HCT116 (cell line): Measurements from ENCODE around the gene FLYWCH1. TPM values are rescaled to one million over a fixed set of nuclear protein-coding genes. Genes with fewer than 3 reads are reported as not detected.
A peak's percentile ranks its signal among the peaks of the same experiment; 100 is the strongest.

Experiments
- ATAC-seq: fragments of 200-7000 bp; cut with Tn5 transposase; 2 replicates; pipeline ENCODE4 v1.9.1; 2020; ENCODE audit warnings: mild to moderate bottlenecking, moderate library complexity
- BruUV-seq: library from RNA; stranded (reverse); fragments of 400-500 nt; replicated peaks from 2 replicates; lab custom pipeline; 2021; lab: Mats Ljungman, UMichigan
- CTCF ChIA-PET: fragments of 300-600 bp; sonication (Branson Sonifier 250); formaldehyde crosslinking; loops from one replicate; lab custom pipeline; 2021; ENCODE audit warnings: antibody characterized with exemption; lab: Charles Lee
- POLR2A ChIA-PET: fragments of 300-600, 350-600 bp; sonication (Branson Sonifier 250); formaldehyde crosslinking; loops from one replicate; lab custom pipeline; 2021; ENCODE audit warnings: antibody characterized with exemption; lab: Charles Lee
- RAD21 ChIA-PET, 2 experiments: fragments of 300-600 bp; sonication (Branson Sonifier 250); formaldehyde crosslinking; loops; one replicate each; lab custom pipeline; 2023; ENCODE audit warnings: low total read pairs in 2 of 2; ENCODE audit not compliant: uncharacterized antibody in 2 of 2, unreplicated experiment in 2 of 2, low non-redundant PET in 1 of 2; lab: Charles Lee
- DNase-seq: peaks from one replicate; pipeline ENCODE4 v3.0.0-alpha.2; 2010; ENCODE audit warnings: low read depth, low spot score
- H2AFZ ChIP-seq: fragments of 200-600 bp; shearing (Covaris generic), sonication (generic); 2 replicates; pipeline ENCODE4 v1.6.1; 2017; ENCODE audit warnings: low read depth, mixed run types, mixed read lengths, antibody characterized with exemption, low read length; ENCODE audit not compliant: poor library complexity, severe bottlenecking
- H3K27ac ChIP-seq: 2 replicates; pipeline ENCODE4 v1.5.1; 2012; ENCODE audit warnings: low read depth, low read length
- H3K27me3 ChIP-seq: fragments of 200-600 bp; sonication (generic); 2 replicates; pipeline ENCODE4 v1.6.1; 2016; ENCODE audit warnings: mixed run types, low read length, mixed read lengths; ENCODE audit not compliant: insufficient read depth
- H3K36me3 ChIP-seq, 2 experiments: fragments of 200-500 bp in 1 of 2; fragments of 200-600 bp in 1 of 2; sonication (Bioruptor generic) in 1 of 2; sonication (generic) in 1 of 2; 2 replicates each; pipeline versions ENCODE4 v1.5.1 to v1.6.1; 2014 to 2016; ENCODE audit warnings: low read length in 2 of 2, inconsistent platforms in 1 of 2, mixed read lengths in 1 of 2, mixed run types in 1 of 2; ENCODE audit not compliant: insufficient read depth in 2 of 2, control insufficient read depth in 1 of 2
- H3K4me1 ChIP-seq, 2 experiments: fragments of 200-600 bp in 1 of 2; sonication (generic) in 1 of 2; 2 replicates each; pipeline versions ENCODE4 v1.5.1 to v1.6.1; 2012 to 2017; ENCODE audit warnings: low read length in 2 of 2, inconsistent platforms in 1 of 2, mild to moderate bottlenecking in 1 of 2, mixed read lengths in 1 of 2, mixed run types in 1 of 2, moderate library complexity in 1 of 2; ENCODE audit not compliant: insufficient read depth in 2 of 2, control insufficient read depth in 1 of 2
- H3K4me2 ChIP-seq: fragments of 200-600 bp; sonication (generic); 2 replicates; pipeline ENCODE4 v1.6.1; 2017; ENCODE audit warnings: mixed run types, low read length, mixed read lengths
- H3K4me3 ChIP-seq, 2 experiments: fragments of 200-600 bp in 1 of 2; sonication (generic) in 1 of 2; replicated peaks in 1 of 2; 2 replicates each; pipeline ENCODE4 v1.5.1; 2011 to 2016; ENCODE audit warnings: low read length in 2 of 2, control low read depth in 1 of 2, low read depth in 1 of 2, mild to moderate bottlenecking in 1 of 2, mixed read lengths in 1 of 2, mixed run types in 1 of 2
- H3K79me2 ChIP-seq: fragments of 200-600 bp; sonication (generic); 2 replicates; pipeline ENCODE4 v1.6.1; 2017; ENCODE audit warnings: mild to moderate bottlenecking, mixed run types, low read length, moderate library complexity, mixed read lengths; ENCODE audit not compliant: insufficient read depth
- H3K9ac ChIP-seq: fragments of 200-600 bp; sonication (generic); 2 replicates; pipeline ENCODE4 v1.6.1; 2016; ENCODE audit warnings: low read length, mixed read lengths
- H3K9me2 ChIP-seq: fragments of 200-600 bp; sonication (generic), shearing (Covaris generic); 2 replicates; pipeline ENCODE4 v1.6.1; 2017; ENCODE audit warnings: mixed run types, mild to moderate bottlenecking, moderate library complexity; ENCODE audit not compliant: insufficient read depth
- H3K9me3 ChIP-seq, 2 experiments: fragments of 200-500 bp in 1 of 2; fragments of 200-600 bp in 1 of 2; sonication (Bioruptor generic) in 1 of 2; sonication (generic) in 1 of 2; 2 replicates each; pipeline ENCODE4 v1.6.1; 2014 to 2017; ENCODE audit warnings: low read length in 2 of 2, mixed read lengths in 2 of 2, inconsistent platforms in 1 of 2, low read depth in 1 of 2, mild to moderate bottlenecking in 1 of 2, mixed run types in 1 of 2, moderate library complexity in 1 of 2; ENCODE audit not compliant: control insufficient read depth in 1 of 2, insufficient read depth in 1 of 2
- H4K20me1 ChIP-seq: fragments of 200-600 bp; sonication (generic), shearing (Covaris generic); 2 replicates; pipeline ENCODE4 v1.6.1; 2017; ENCODE audit warnings: mixed run types, mild to moderate bottlenecking, moderate library complexity; ENCODE audit not compliant: insufficient read depth
- CBX3 ChIP-seq: IDR thresholded peaks from 2 replicates; pipeline ENCODE4 v1.6.1; 2012; ENCODE audit warnings: low read depth
- EGR1 ChIP-seq: IDR thresholded peaks from 2 replicates; pipeline ENCODE4 v1.6.1; 2012; ENCODE audit warnings: low read depth
- ELF1 ChIP-seq: IDR thresholded peaks from 2 replicates; pipeline ENCODE4 v1.6.1; 2012; ENCODE audit warnings: low read depth, borderline replicate concordance
- EZH2phosphoT487 ChIP-seq: fragments of 200-600 bp; IDR thresholded peaks from 2 replicates; pipeline ENCODE4 v1.6.1; 2018; ENCODE audit warnings: antibody characterized with exemption, borderline replicate concordance
- FOSL1 ChIP-seq: IDR thresholded peaks from 2 replicates; pipeline ENCODE4 v1.6.1; 2012; ENCODE audit warnings: low read depth
- JUND ChIP-seq: IDR thresholded peaks from 2 replicates; pipeline ENCODE4 v1.6.1; 2012
- TCF7L2 ChIP-seq: IDR thresholded peaks from 2 replicates; pipeline ENCODE4 v1.7.0; 2011; ENCODE audit warnings: borderline replicate concordance, inconsistent platforms; ENCODE audit not compliant: insufficient read depth, insufficient read length; ENCODE audit errors: extremely low read depth
- YY1 ChIP-seq: IDR thresholded peaks from 2 replicates; pipeline ENCODE4 v1.6.1; 2011; ENCODE audit warnings: low read length, low read depth, moderate library complexity, mild to moderate bottlenecking; ENCODE audit not compliant: insufficient replicate concordance; ENCODE audit errors: extremely low read depth
- ZFX ChIP-seq: fragments of 450-650 bp; IDR thresholded peaks from 2 replicates; pipeline ENCODE4 v1.6.1; 2017
- ZNF274 ChIP-seq: fragments of 200-500 bp; sonication (Bioruptor generic); IDR thresholded peaks from 2 replicates; pipeline ENCODE4 v1.6.1; 2014; ENCODE audit warnings: mild to moderate bottlenecking, low read depth, low read length, inconsistent platforms
- intact Hi-C: fragments of 100-400 bp; cut with micrococcal nuclease; formaldehyde crosslinking; loops from 2 replicates; pipeline ENCODE4 v1.10.0; 2022
- total RNA-seq: library from RNA; stranded (reverse); gene quantifications from one replicate; pipeline ENCODE4 v1.2.1, GENCODE V29; 2021; ENCODE audit not compliant: unreplicated experiment
- TF ChIP-seq, protein P1 (sequence below), 3 experiments: fragments of 200-600 bp in 1 of 3; sonication (generic) in 1 of 3; IDR thresholded peaks in 2 of 3; conservative IDR thresholded peaks in 1 of 3; 2 replicates each; pipeline ENCODE4 v1.5.1; 2012 to 2017; ENCODE audit warnings: low read depth in 2 of 3, low read length in 2 of 3, antibody characterized with exemption in 1 of 3, borderline replicate concordance in 1 of 3, control low read depth in 1 of 3, mild to moderate bottlenecking in 1 of 3, mixed read lengths in 1 of 3, mixed run types in 1 of 3, moderate library complexity in 1 of 3; ENCODE audit not compliant: insufficient read depth in 1 of 3
- TF ChIP-seq, protein P2 (sequence below): IDR thresholded peaks from 2 replicates; pipeline ENCODE4 v1.6.1; 2011; ENCODE audit warnings: mild to moderate bottlenecking, low read length, moderate library complexity; ENCODE audit not compliant: insufficient replicate concordance; ENCODE audit errors: extremely low read depth
- TF ChIP-seq, protein P3 (sequence below): IDR thresholded peaks from 2 replicates; pipeline ENCODE4 v1.6.1; 2012
- TF ChIP-seq, protein P4 (sequence below): IDR thresholded peaks from 2 replicates; pipeline ENCODE4 v1.6.1; 2012; ENCODE audit warnings: low read depth

The FLYWCH1 gene
- total RNA-seq, 1 experiment from 2014 or later = 66.6 TPM

DNA sequence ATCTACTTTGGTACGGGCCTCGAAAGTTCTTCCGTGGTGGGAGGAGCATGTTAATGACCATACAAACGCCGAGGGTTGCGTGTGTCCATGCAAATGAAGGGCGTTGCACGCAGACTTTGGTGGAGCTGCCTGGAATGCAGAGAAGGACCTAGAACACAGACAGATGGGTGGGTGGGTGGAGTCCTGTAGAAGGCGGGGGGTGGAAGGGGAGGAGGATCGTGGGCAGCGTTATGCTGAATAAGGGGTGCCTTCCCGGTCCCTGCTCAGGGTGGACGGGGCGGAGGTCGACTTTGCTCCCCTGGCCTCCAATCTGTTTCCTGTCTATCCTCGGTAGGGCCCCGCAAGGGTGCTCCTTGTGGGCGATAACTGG lies 56.6 kb downstream of the FLYWCH1 start:
- Histone ChIP-seq H2AFZ (no peak overlapping the region), H3K4me2 (peak overlapping the region; percentile 89), H3K79me2 (peaks cover 27% of the 10 kb centered on the region), H3K27me3 (no peaks in the 10 kb centered on the region), H3K4me1 (peaks cover 19 to 60% of the 10 kb centered on the region in 2 experiments), H4K20me1 (peaks cover 6% of the 10 kb centered on the region; the same call in 1 of the 2 replicates), H3K27ac (peak overlapping the region; percentile 95), H3K9ac (peak overlapping the region; percentile 91), H3K9me3 (no peaks in the 10 kb centered on the region), H3K36me3 (peaks cover 0 to 4% of the 10 kb centered on the region in 2 experiments; a peak in 1 of 4 replicates), H3K9me2 (no peaks in the 10 kb centered on the region), H3K4me3 (peak overlapping the region; percentile 53 to 66)
- TF ChIP-seq, protein P1, sequence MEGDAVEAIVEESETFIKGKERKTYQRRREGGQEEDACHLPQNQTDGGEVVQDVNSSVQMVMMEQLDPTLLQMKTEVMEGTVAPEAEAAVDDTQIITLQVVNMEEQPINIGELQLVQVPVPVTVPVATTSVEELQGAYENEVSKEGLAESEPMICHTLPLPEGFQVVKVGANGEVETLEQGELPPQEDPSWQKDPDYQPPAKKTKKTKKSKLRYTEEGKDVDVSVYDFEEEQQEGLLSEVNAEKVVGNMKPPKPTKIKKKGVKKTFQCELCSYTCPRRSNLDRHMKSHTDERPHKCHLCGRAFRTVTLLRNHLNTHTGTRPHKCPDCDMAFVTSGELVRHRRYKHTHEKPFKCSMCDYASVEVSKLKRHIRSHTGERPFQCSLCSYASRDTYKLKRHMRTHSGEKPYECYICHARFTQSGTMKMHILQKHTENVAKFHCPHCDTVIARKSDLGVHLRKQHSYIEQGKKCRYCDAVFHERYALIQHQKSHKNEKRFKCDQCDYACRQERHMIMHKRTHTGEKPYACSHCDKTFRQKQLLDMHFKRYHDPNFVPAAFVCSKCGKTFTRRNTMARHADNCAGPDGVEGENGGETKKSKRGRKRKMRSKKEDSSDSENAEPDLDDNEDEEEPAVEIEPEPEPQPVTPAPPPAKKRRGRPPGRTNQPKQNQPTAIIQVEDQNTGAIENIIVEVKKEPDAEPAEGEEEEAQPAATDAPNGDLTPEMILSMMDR (IDR thresholded peaks at IDR 0.05 in 2 of 3, conservative IDR thresholded peaks at IDR 0.05 in 1 of 3; ENCODE audit: borderline replicate concordance in 1 of 3, insufficient read depth in 1 of 3, low read depth in 2 of 3, low read length in 2 of 3) = no peak
- TF ChIP-seq ZFX (no peak), YY1 (no peak), ZNF274 (no peak), EGR1 (no peak), CBX3 (no peak), JUND (no peak), ELF1 (no peak), TCF7L2 (no peak), FOSL1 (no peak), EZH2phosphoT487 (no peak)
- TF ChIP-seq, protein P2, sequence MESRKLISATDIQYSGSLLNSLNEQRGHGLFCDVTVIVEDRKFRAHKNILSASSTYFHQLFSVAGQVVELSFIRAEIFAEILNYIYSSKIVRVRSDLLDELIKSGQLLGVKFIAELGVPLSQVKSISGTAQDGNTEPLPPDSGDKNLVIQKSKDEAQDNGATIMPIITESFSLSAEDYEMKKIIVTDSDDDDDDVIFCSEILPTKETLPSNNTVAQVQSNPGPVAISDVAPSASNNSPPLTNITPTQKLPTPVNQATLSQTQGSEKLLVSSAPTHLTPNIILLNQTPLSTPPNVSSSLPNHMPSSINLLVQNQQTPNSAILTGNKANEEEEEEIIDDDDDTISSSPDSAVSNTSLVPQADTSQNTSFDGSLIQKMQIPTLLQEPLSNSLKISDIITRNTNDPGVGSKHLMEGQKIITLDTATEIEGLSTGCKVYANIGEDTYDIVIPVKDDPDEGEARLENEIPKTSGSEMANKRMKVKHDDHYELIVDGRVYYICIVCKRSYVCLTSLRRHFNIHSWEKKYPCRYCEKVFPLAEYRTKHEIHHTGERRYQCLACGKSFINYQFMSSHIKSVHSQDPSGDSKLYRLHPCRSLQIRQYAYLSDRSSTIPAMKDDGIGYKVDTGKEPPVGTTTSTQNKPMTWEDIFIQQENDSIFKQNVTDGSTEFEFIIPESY = no peak
- TF ChIP-seq, protein P3, sequence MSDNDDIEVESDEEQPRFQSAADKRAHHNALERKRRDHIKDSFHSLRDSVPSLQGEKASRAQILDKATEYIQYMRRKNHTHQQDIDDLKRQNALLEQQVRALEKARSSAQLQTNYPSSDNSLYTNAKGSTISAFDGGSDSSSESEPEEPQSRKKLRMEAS = no peak
- TF ChIP-seq, protein P4, sequence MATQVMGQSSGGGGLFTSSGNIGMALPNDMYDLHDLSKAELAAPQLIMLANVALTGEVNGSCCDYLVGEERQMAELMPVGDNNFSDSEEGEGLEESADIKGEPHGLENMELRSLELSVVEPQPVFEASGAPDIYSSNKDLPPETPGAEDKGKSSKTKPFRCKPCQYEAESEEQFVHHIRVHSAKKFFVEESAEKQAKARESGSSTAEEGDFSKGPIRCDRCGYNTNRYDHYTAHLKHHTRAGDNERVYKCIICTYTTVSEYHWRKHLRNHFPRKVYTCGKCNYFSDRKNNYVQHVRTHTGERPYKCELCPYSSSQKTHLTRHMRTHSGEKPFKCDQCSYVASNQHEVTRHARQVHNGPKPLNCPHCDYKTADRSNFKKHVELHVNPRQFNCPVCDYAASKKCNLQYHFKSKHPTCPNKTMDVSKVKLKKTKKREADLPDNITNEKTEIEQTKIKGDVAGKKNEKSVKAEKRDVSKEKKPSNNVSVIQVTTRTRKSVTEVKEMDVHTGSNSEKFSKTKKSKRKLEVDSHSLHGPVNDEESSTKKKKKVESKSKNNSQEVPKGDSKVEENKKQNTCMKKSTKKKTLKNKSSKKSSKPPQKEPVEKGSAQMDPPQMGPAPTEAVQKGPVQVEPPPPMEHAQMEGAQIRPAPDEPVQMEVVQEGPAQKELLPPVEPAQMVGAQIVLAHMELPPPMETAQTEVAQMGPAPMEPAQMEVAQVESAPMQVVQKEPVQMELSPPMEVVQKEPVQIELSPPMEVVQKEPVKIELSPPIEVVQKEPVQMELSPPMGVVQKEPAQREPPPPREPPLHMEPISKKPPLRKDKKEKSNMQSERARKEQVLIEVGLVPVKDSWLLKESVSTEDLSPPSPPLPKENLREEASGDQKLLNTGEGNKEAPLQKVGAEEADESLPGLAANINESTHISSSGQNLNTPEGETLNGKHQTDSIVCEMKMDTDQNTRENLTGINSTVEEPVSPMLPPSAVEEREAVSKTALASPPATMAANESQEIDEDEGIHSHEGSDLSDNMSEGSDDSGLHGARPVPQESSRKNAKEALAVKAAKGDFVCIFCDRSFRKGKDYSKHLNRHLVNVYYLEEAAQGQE = no peak
- DNase-seq (peak; percentile 63), ATAC-seq (no peak)
- intact Hi-C loops = no loop called here
- POLR2A ChIA-PET = interaction anchor here (1.1 to 2.4 kb wide), 2 partner anchors 14 to 53 kb away, joined by 3 to 12 read pairs; partner anchors contain the start of gene TNFRSF12A
- no TSS peak for BruUV-seq
- CTCF ChIA-PET = no interaction called here
- RAD21 ChIA-PET = no interaction called here
